OCI-LY1 (cell line): ENCODE measurements around the gene JAKMIP3.

Experiments
- H2AFZ ChIP-seq: fragments of 200-600 bp; sonication (generic), shearing (Covaris generic); 2 replicates; pipeline ENCODE4 v1.6.0; 2014; ENCODE audit warnings: antibody characterized with exemption, mild to moderate bottlenecking, low read length
- H3F3A ChIP-seq: fragments of 200-600 bp; sonication (generic), shearing (Covaris generic); 2 replicates; pipeline ENCODE4 v1.6.0; 2014; ENCODE audit warnings: mild to moderate bottlenecking, antibody characterized with exemption, low read length, moderate library complexity; ENCODE audit not compliant: insufficient read depth
- H3K27ac ChIP-seq: fragments of 200-600 bp; sonication (generic); 2 replicates; pipeline ENCODE4 v1.5.1; 2014; ENCODE audit warnings: low read length, mixed run types, mild to moderate bottlenecking, low read depth; ENCODE audit not compliant: poor library complexity, severe bottlenecking
- H3K27me3 ChIP-seq: fragments of 200-600 bp; sonication (generic); 2 replicates; pipeline ENCODE4 v1.6.0; 2014; ENCODE audit warnings: antibody characterized with exemption, mild to moderate bottlenecking, low read length, moderate library complexity; ENCODE audit not compliant: insufficient read depth
- H3K36me3 ChIP-seq: fragments of 200-600 bp; sonication (generic); 2 replicates; pipeline ENCODE4 v1.6.1; 2014; ENCODE audit warnings: mild to moderate bottlenecking, antibody characterized with exemption, low read length, moderate library complexity, mixed read lengths; ENCODE audit not compliant: insufficient read depth
- H3K4me1 ChIP-seq: fragments of 200-600 bp; sonication (generic); 2 replicates; pipeline ENCODE4 v1.5.1; 2014; ENCODE audit warnings: mild to moderate bottlenecking, low read length, moderate library complexity; ENCODE audit not compliant: insufficient read depth, severe bottlenecking
- H3K4me2 ChIP-seq: fragments of 200-600 bp; sonication (generic), shearing (Covaris generic); 2 replicates; pipeline ENCODE4 v1.6.1; 2014; ENCODE audit warnings: low read length
- H3K4me3 ChIP-seq: fragments of 200-600 bp; sonication (generic); 2 replicates; pipeline ENCODE4 v1.5.1; 2014; ENCODE audit warnings: low read length, low read depth, mild to moderate bottlenecking, mixed read lengths; ENCODE audit not compliant: poor library complexity, severe bottlenecking
- H3K79me2 ChIP-seq: fragments of 200-600 bp; shearing (Covaris generic); 2 replicates; pipeline ENCODE4 v1.6.1; 2016; ENCODE audit warnings: mixed run types, low read length, mixed read lengths; ENCODE audit not compliant: insufficient read depth
- H3K9ac ChIP-seq: fragments of 200-600 bp; sonication (generic), shearing (Covaris generic); 2 replicates; pipeline ENCODE4 v1.6.1; 2014; ENCODE audit warnings: mild to moderate bottlenecking, low read length, mixed read lengths
- H3K9me2 ChIP-seq: fragments of 200-600 bp; sonication (generic), shearing (Covaris generic); 2 replicates; pipeline ENCODE4 v1.6.1; 2014; ENCODE audit warnings: low read depth, mild to moderate bottlenecking, low read length, mixed read lengths
- H3K9me3 ChIP-seq: fragments of 200-600 bp; shearing (Covaris generic); 2 replicates; pipeline ENCODE4 v1.6.1; 2014; ENCODE audit warnings: low read length, mixed read lengths
- H4K20me1 ChIP-seq: fragments of 200-600 bp; sonication (generic), shearing (Covaris generic); 2 replicates; pipeline ENCODE4 v1.6.0; 2016; ENCODE audit warnings: mild to moderate bottlenecking, low read length; ENCODE audit not compliant: insufficient read depth
- EZH2 ChIP-seq: fragments of 200-600 bp; sonication (generic), shearing (Covaris generic); IDR thresholded peaks from 2 replicates; pipeline ENCODE4 v1.8.0; 2017; ENCODE audit warnings: borderline replicate concordance, mixed run types, mild to moderate bottlenecking, antibody characterized with exemption, low read length, moderate library complexity, mixed read lengths
- TF ChIP-seq, protein P1 (sequence below): fragments of 200-600 bp; sonication (generic), shearing (Covaris generic); IDR thresholded peaks from 2 replicates; pipeline ENCODE4 v1.5.1; 2017; ENCODE audit warnings: mild to moderate bottlenecking, antibody characterized with exemption, low read length, moderate library complexity, mixed read lengths

The JAKMIP3 gene

DNA sequence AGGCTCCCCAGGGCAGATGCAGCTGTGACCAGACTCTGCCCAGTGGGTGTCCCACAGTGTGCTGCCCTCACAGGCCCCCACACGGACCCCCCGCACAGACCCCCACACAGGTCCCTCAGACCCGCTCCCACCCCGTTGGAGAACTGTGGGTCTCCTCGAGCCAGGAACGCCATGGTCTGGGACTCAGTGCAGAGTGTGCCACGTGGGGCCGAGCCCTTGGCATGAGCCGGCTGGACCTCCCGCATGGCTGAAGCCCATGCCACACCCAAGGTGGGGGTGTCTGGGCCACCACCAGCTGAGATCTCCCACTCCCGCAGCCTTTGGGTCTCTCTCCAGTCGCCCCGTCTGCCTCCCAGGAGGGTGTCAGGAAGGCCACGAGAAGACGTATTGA, 34.3 kb downstream of the JAKMIP3 start:
- Histone ChIP-seq H3K27me3 (no peaks in the 10 kb centered on the region), H3K4me3 (no peak overlapping the region), H3K9me2 (no peaks in the 10 kb centered on the region), H3K4me2 (no peak overlapping the region), H2AFZ (no peak overlapping the region), H3K4me1 (no peaks in the 10 kb centered on the region), H3K79me2 (no peaks in the 10 kb centered on the region), H4K20me1 (no peaks in the 10 kb centered on the region), H3F3A (no peaks in the 10 kb centered on the region), H3K9ac (no peak overlapping the region), H3K27ac (no peak overlapping the region), H3K9me3 (no peaks in the 10 kb centered on the region), H3K36me3 (no peaks in the 10 kb centered on the region)
- TF ChIP-seq, protein P1, sequence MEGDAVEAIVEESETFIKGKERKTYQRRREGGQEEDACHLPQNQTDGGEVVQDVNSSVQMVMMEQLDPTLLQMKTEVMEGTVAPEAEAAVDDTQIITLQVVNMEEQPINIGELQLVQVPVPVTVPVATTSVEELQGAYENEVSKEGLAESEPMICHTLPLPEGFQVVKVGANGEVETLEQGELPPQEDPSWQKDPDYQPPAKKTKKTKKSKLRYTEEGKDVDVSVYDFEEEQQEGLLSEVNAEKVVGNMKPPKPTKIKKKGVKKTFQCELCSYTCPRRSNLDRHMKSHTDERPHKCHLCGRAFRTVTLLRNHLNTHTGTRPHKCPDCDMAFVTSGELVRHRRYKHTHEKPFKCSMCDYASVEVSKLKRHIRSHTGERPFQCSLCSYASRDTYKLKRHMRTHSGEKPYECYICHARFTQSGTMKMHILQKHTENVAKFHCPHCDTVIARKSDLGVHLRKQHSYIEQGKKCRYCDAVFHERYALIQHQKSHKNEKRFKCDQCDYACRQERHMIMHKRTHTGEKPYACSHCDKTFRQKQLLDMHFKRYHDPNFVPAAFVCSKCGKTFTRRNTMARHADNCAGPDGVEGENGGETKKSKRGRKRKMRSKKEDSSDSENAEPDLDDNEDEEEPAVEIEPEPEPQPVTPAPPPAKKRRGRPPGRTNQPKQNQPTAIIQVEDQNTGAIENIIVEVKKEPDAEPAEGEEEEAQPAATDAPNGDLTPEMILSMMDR: no peak

DNA sequence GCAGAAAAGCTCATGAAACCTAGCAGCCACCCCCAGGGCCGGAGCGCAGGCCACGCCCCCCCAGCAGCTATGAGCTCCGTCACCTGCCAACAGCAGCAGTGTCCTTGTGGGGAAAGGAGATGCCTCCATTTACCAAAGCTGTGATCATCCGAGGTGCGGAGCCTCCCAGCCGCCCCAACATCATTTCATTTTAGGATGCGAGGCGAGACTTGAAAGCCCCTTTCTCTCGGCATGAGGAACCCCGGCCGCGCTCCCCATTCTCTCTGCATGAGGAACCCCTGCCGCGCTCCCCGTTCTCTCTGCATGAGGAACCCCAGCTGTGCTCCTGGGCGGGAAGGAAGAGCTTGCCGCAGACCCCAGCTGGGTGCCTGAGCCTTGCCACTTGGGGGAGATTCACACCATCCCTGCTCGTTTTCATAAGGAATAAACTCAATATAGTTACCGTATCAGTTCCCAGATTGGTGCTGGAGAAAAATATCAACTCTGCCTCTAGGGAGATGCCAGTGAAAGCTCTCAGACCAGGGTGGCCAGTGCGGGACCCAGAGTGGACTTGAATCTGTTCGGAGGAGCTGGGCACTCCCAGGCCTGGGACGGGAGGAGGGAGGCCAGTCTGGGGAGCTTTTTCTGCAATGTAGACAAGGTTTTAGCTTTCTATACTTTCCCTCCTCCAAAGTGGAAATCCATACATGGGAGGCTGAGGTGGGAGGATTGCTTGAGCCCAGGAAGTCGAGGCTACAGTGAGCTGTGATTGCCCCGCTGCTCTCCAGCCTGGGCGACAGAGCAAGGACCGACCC, 35.0 kb downstream of the JAKMIP3 start:
- Histone ChIP-seq H3K4me2 (no peak overlapping the region), H2AFZ (no peak overlapping the region), H3K9me3 (no peaks in the 10 kb centered on the region), H3K9me2 (no peaks in the 10 kb centered on the region), H3K27ac (no peak overlapping the region), H4K20me1 (no peaks in the 10 kb centered on the region), H3K4me1 (no peaks in the 10 kb centered on the region), H3K4me3 (no peak overlapping the region), H3K9ac (no peak overlapping the region), H3K36me3 (no peaks in the 10 kb centered on the region), H3F3A (no peaks in the 10 kb centered on the region), H3K27me3 (no peaks in the 10 kb centered on the region), H3K79me2 (no peaks in the 10 kb centered on the region)
- TF ChIP-seq, protein P1: no peak
- TF ChIP-seq EZH2: no peak

DNA sequence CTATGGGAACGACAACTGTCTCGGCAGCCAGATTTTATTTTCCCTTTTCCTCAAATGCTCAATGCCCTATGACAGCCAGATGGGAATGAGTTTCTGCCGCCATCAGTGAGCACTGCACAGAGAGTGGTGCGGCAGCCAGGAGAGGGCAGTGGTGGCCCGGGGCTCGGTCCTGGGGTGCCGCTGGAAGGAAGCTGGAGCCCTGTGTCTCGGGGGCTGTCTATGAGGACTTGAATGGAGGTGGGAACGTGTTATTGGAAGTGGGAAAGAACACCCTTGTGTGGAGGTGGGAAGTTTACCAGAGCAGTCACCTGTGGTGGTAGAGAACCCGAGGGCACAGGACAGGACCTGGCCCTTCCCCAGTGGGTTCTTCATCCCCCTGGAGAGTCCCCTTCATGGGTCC, 35.8 kb downstream of the JAKMIP3 start:
- Histone ChIP-seq H3K79me2 (no peaks in the 10 kb centered on the region), H3K36me3 (no peaks in the 10 kb centered on the region), H3K27ac (no peak overlapping the region), H3F3A (no peaks in the 10 kb centered on the region), H3K9me2 (no peaks in the 10 kb centered on the region), H3K27me3 (no peaks in the 10 kb centered on the region), H3K4me3 (no peak overlapping the region), H3K4me2 (no peak overlapping the region), H3K4me1 (no peaks in the 10 kb centered on the region), H2AFZ (no peak overlapping the region), H3K9me3 (no peaks in the 10 kb centered on the region), H3K9ac (no peak overlapping the region), H4K20me1 (no peaks in the 10 kb centered on the region)
- TF ChIP-seq EZH2: no peak
- TF ChIP-seq, protein P1: no peak
